Measurements from ENCODE around the gene LDB2.

LDB2 gene

DNA sequence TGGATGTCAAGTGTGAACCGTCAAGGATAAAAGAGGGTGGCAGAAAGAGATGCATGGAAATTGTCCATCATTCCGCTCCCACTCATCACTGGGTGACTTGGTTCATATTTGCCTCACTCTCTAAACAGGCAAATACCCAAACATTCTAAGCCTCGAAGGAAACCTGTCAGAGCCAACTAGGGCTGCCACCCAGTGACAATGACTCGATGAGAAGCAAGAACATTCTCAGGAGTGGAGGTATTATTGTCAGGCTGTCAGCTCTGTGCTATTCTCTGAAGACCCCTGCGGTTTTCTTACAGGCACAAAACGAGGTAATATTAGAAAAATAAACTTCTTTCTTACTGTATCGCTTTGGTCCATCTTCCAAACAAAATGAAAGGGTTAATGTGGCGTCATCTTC is 139.6 kb downstream of the LDB2 start:
- TF ChIP-seq RAD21 (IDR thresholded peaks at IDR 0.05; ENCODE audit: low read depth), result no peak
- TF ChIP-seq CEBPB (IDR thresholded peaks at IDR 0.05), result no peak
- no peak for TF ChIP-seq EGR1 (IDR thresholded peaks at IDR 0.05)
- TF ChIP-seq TEAD4 (IDR thresholded peaks at IDR 0.05), result no peak
- TF ChIP-seq ZBTB7A (IDR thresholded peaks at IDR 0.05; ENCODE audit: low read depth), result no peak
- TF ChIP-seq, protein P1, sequence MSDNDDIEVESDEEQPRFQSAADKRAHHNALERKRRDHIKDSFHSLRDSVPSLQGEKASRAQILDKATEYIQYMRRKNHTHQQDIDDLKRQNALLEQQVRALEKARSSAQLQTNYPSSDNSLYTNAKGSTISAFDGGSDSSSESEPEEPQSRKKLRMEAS (IDR thresholded peaks at IDR 0.05), result no peak
- TF ChIP-seq NFIC (IDR thresholded peaks at IDR 0.05), result no peak
- TF ChIP-seq, protein P2, sequence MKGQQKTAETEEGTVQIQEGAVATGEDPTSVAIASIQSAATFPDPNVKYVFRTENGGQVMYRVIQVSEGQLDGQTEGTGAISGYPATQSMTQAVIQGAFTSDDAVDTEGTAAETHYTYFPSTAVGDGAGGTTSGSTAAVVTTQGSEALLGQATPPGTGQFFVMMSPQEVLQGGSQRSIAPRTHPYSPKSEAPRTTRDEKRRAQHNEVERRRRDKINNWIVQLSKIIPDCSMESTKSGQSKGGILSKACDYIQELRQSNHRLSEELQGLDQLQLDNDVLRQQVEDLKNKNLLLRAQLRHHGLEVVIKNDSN (IDR thresholded peaks at IDR 0.05), result no peak
- no peak for TF ChIP-seq CREB1 (IDR thresholded peaks at IDR 0.05; ENCODE audit: low read depth)
- no peak for TF ChIP-seq YY1 (IDR thresholded peaks at IDR 0.05; ENCODE audit: low read depth)
- TF ChIP-seq, protein P3, sequence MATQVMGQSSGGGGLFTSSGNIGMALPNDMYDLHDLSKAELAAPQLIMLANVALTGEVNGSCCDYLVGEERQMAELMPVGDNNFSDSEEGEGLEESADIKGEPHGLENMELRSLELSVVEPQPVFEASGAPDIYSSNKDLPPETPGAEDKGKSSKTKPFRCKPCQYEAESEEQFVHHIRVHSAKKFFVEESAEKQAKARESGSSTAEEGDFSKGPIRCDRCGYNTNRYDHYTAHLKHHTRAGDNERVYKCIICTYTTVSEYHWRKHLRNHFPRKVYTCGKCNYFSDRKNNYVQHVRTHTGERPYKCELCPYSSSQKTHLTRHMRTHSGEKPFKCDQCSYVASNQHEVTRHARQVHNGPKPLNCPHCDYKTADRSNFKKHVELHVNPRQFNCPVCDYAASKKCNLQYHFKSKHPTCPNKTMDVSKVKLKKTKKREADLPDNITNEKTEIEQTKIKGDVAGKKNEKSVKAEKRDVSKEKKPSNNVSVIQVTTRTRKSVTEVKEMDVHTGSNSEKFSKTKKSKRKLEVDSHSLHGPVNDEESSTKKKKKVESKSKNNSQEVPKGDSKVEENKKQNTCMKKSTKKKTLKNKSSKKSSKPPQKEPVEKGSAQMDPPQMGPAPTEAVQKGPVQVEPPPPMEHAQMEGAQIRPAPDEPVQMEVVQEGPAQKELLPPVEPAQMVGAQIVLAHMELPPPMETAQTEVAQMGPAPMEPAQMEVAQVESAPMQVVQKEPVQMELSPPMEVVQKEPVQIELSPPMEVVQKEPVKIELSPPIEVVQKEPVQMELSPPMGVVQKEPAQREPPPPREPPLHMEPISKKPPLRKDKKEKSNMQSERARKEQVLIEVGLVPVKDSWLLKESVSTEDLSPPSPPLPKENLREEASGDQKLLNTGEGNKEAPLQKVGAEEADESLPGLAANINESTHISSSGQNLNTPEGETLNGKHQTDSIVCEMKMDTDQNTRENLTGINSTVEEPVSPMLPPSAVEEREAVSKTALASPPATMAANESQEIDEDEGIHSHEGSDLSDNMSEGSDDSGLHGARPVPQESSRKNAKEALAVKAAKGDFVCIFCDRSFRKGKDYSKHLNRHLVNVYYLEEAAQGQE (IDR thresholded peaks at IDR 0.05; ENCODE audit: low read depth), result no peak
- no peak for TF ChIP-seq TCF12 (IDR thresholded peaks at IDR 0.05; ENCODE audit: low read depth)
- TF ChIP-seq FOXM1 (IDR thresholded peaks at IDR 0.05; ENCODE audit: borderline replicate concordance, low read depth), result no peak
- TF ChIP-seq TAF1 (IDR thresholded peaks at IDR 0.05; ENCODE audit: low read depth), result no peak
- no peak for TF ChIP-seq EP300 (IDR thresholded peaks at IDR 0.05; ENCODE audit: borderline replicate concordance)

DNA sequence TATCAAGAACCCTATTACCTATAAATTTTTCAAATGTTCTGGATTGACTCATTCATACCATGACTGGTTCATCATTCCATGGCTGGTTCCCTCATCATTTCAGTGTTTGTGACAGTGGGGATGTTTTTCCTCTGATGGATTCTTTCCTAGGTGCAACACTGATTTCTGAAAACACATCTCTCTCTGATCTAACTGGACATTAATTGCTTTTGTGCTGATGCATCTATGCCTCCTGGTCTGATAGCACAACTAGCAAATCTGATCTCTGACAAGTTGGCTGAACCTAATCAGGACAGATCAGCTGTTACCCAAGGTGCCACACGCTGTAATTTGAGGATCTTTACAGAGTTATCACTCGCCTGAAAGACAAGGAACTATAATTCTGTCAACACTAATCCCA is 140.2 kb downstream of the LDB2 start:
- TF ChIP-seq TEAD4 (IDR thresholded peaks at IDR 0.05), result no peak
- TF ChIP-seq NFIC (IDR thresholded peaks at IDR 0.05), result no peak
- no peak for TF ChIP-seq YY1 (IDR thresholded peaks at IDR 0.05; ENCODE audit: low read depth)
- TF ChIP-seq, protein P2 (IDR thresholded peaks at IDR 0.05), result no peak
- no peak for TF ChIP-seq CREB1 (IDR thresholded peaks at IDR 0.05; ENCODE audit: low read depth)
- TF ChIP-seq, protein P3 (IDR thresholded peaks at IDR 0.05; ENCODE audit: low read depth), result no peak
- TF ChIP-seq RAD21 (IDR thresholded peaks at IDR 0.05; ENCODE audit: low read depth), result no peak
- no peak for TF ChIP-seq ZBTB7A (IDR thresholded peaks at IDR 0.05; ENCODE audit: low read depth)
- no peak for TF ChIP-seq TAF1 (IDR thresholded peaks at IDR 0.05; ENCODE audit: low read depth)
- TF ChIP-seq, protein P1 (IDR thresholded peaks at IDR 0.05), result no peak
- no peak for TF ChIP-seq FOXM1 (IDR thresholded peaks at IDR 0.05; ENCODE audit: borderline replicate concordance, low read depth)
- no peak for TF ChIP-seq EGR1 (IDR thresholded peaks at IDR 0.05)
- no peak for TF ChIP-seq TCF12 (IDR thresholded peaks at IDR 0.05; ENCODE audit: low read depth)
- TF ChIP-seq EP300 (IDR thresholded peaks at IDR 0.05; ENCODE audit: borderline replicate concordance), result no peak
- no peak for TF ChIP-seq CEBPB (IDR thresholded peaks at IDR 0.05)

DNA sequence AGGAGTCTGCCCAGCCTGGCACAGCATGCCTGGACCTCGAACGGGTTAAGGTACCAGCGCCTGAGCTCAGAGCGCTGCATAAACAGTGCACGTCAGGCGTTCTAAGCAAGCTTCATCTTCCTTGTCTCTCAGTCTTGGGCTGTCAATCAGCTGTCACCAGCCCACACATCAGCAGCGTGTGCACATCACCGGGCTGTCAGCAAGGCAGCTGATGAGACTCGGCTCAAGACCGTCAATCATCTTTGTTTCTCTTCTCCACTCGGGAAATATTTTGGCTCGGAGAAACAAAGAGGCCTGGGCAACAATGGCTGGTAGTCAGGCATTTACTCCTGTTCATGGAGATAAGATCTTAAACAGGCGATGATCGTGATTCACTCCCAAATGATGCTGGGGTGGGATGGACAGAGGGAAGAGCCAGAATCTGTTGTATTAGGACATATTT is 141.3 kb downstream of the LDB2 start:
- TF ChIP-seq CREB1 (IDR thresholded peaks at IDR 0.05; ENCODE audit: low read depth) (no peak), FOXM1 (IDR thresholded peaks at IDR 0.05; ENCODE audit: borderline replicate concordance, low read depth) (no peak), YY1 (IDR thresholded peaks at IDR 0.05; ENCODE audit: low read depth) (no peak), NFIC (IDR thresholded peaks at IDR 0.05) (no peak), TCF12 (IDR thresholded peaks at IDR 0.05; ENCODE audit: low read depth) (no peak), EGR1 (IDR thresholded peaks at IDR 0.05) (no peak), ZBTB7A (IDR thresholded peaks at IDR 0.05; ENCODE audit: low read depth) (no peak), TAF1 (IDR thresholded peaks at IDR 0.05; ENCODE audit: low read depth) (no peak), RAD21 (IDR thresholded peaks at IDR 0.05; ENCODE audit: low read depth) (no peak), TEAD4 (IDR thresholded peaks at IDR 0.05) (no peak), EP300 (IDR thresholded peaks at IDR 0.05; ENCODE audit: borderline replicate concordance) (no peak), CEBPB (IDR thresholded peaks at IDR 0.05) (no peak)
- TF ChIP-seq, protein P3 (IDR thresholded peaks at IDR 0.05; ENCODE audit: low read depth), result no peak
- TF ChIP-seq, protein P2 (IDR thresholded peaks at IDR 0.05), result no peak
- TF ChIP-seq, protein P1 (IDR thresholded peaks at IDR 0.05), result no peak
